SU-DHL-6 (cell line): ENCODE results near the gene ANTXR2.

Source experiments
- H2AFZ ChIP-seq: fragments of 200-600 bp; sonication (generic); 2 replicates; pipeline ENCODE4 v1.6.1; 2014; ENCODE audit warnings: low read depth, mild to moderate bottlenecking, moderate library complexity, mixed read lengths, antibody characterized with exemption, low read length; ENCODE audit not compliant: severe bottlenecking
- H3F3A ChIP-seq: fragments of 200-600 bp; shearing (Covaris generic); 2 replicates; pipeline ENCODE4 v1.6.0; 2016; ENCODE audit warnings: antibody characterized with exemption, mild to moderate bottlenecking; ENCODE audit not compliant: insufficient read depth
- H3K27ac ChIP-seq: fragments of 200-600 bp; sonication (generic); 2 replicates; pipeline ENCODE4 v1.5.1; 2016; ENCODE audit warnings: low read depth, mild to moderate bottlenecking, low read length, moderate library complexity, mixed read lengths
- H3K27me3 ChIP-seq: fragments of 200-600 bp; sonication (generic), shearing (Covaris generic); 2 replicates; pipeline ENCODE4 v1.6.0; 2014; ENCODE audit warnings: mild to moderate bottlenecking, low read length
- H3K36me3 ChIP-seq: fragments of 200-600 bp; sonication (generic); 2 replicates; pipeline ENCODE4 v1.6.1; 2014; ENCODE audit warnings: mild to moderate bottlenecking, low read length, mixed read lengths
- H3K4me2 ChIP-seq: fragments of 300-600, 200-600 bp; shearing (Covaris generic), sonication (generic); 2 replicates; pipeline ENCODE4 v1.6.0; 2014; ENCODE audit warnings: low read length, low read depth, mild to moderate bottlenecking; ENCODE audit not compliant: poor library complexity, severe bottlenecking
- H3K4me3 ChIP-seq: fragments of 200-600 bp; sonication (generic); 2 replicates; pipeline ENCODE4 v1.5.1; 2014; ENCODE audit warnings: antibody characterized with exemption, low read length, mild to moderate bottlenecking, mixed read lengths; ENCODE audit not compliant: insufficient read depth, poor library complexity, severe bottlenecking
- H3K79me2 ChIP-seq: fragments of 200-600 bp; sonication (generic); 2 replicates; pipeline ENCODE4 v1.6.1; 2014; ENCODE audit warnings: mild to moderate bottlenecking, low read length, moderate library complexity; ENCODE audit not compliant: insufficient read depth
- H3K9ac ChIP-seq: fragments of 200-600 bp; sonication (generic); 2 replicates; pipeline ENCODE4 v1.7.0; 2014; ENCODE audit warnings: mild to moderate bottlenecking, low read length
- H3K9me2 ChIP-seq: fragments of 200-600 bp; sonication (generic); replicated peaks from 2 replicates; pipeline ENCODE4 v1.6.1; 2014; ENCODE audit warnings: low read length; ENCODE audit not compliant: insufficient read depth
- H3K9me3 ChIP-seq: fragments of 200-600 bp; sonication (generic); 2 replicates; pipeline ENCODE4 v1.6.1; 2014; ENCODE audit warnings: low read length, mixed read lengths; ENCODE audit not compliant: insufficient read depth
- H4K20me1 ChIP-seq: fragments of 200-600 bp; sonication (generic); 2 replicates; pipeline ENCODE4 v1.6.1; 2014; ENCODE audit warnings: low read depth, mild to moderate bottlenecking, antibody characterized with exemption, low read length, moderate library complexity, mixed read lengths
- CTCF ChIP-seq: fragments of 200-600 bp; sonication (generic); IDR thresholded peaks from one replicate; pipeline ENCODE4 v1.5.1; 2017; ENCODE audit warnings: antibody characterized with exemption, mild to moderate bottlenecking, low read length, moderate library complexity; ENCODE audit not compliant: insufficient read depth, poor library complexity, severe bottlenecking
- EZH2phosphoT487 ChIP-seq: fragments of 200-600 bp; sonication (generic), shearing (Covaris generic); conservative IDR thresholded peaks from 2 replicates; pipeline ENCODE4 v1.6.1; 2018; ENCODE audit warnings: mild to moderate bottlenecking, antibody characterized with exemption, low read length, moderate library complexity, mixed read lengths

ANTXR2 gene

GRCh38 chr4:80079255-80079923, 6.4 kb upstream of the ANTXR2 start:
- no peaks in the 10 kb centered on the region for H3K79me2 ChIP-seq
- no peaks in the 10 kb centered on the region for H3K27me3 ChIP-seq
- no peak overlapping the region for H3K4me2 ChIP-seq
- H4K20me1 ChIP-seq, result no peaks in the 10 kb centered on the region
- H3K9me3 ChIP-seq, result no peaks in the 10 kb centered on the region
- no peak overlapping the region for H2AFZ ChIP-seq
- no peaks in the 10 kb centered on the region for H3K36me3 ChIP-seq
- H3K9me2 ChIP-seq, result no peaks in the 10 kb centered on the region
- TF ChIP-seq EZH2phosphoT487, result no peak
- H3K27ac ChIP-seq, result no peak overlapping the region
- H3K4me3 ChIP-seq, result no peak overlapping the region
- no peaks in the 10 kb centered on the region for H3F3A ChIP-seq
- H3K9ac ChIP-seq, result no peak overlapping the region

- H3K9ac ChIP-seq, result no peak overlapping the region
- H3K36me3 ChIP-seq, result no peaks in the 10 kb centered on the region
- H3K79me2 ChIP-seq, result no peaks in the 10 kb centered on the region
- no peak overlapping the region for H3K4me2 ChIP-seq
- no peaks in the 10 kb centered on the region for H3K27me3 ChIP-seq
- no peak overlapping the region for H2AFZ ChIP-seq
- H3K27ac ChIP-seq, result no peak overlapping the region
- no peak overlapping the region for H3K4me3 ChIP-seq
- no peak for TF ChIP-seq CTCF
- no peak for TF ChIP-seq EZH2phosphoT487
- H3K9me2 ChIP-seq, result no peaks in the 10 kb centered on the region
- H4K20me1 ChIP-seq, result no peaks in the 10 kb centered on the region
- H3F3A ChIP-seq, result peaks cover 4% of the 10 kb centered on the region; the same call in 1 of the 2 replicates
- H3K9me3 ChIP-seq, result no peaks in the 10 kb centered on the region
Observed at GRCh38 chr4:80078346-80079092, 5.5 kb upstream of the ANTXR2 start.

GRCh38 chr4:80077639-80078038, 4.6 kb upstream of the ANTXR2 start:
- no peak overlapping the region for H3K4me2 ChIP-seq
- H3K9me3 ChIP-seq, result no peaks in the 10 kb centered on the region
- no peak overlapping the region for H3K4me3 ChIP-seq
- no peaks in the 10 kb centered on the region for H3K79me2 ChIP-seq
- TF ChIP-seq EZH2phosphoT487 (no peak), CTCF (no peak)
- no peak overlapping the region for H3K27ac ChIP-seq
- H3K9ac ChIP-seq, result no peak overlapping the region
- H3K27me3 ChIP-seq, result no peaks in the 10 kb centered on the region
- H2AFZ ChIP-seq, result no peak overlapping the region
- no peaks in the 10 kb centered on the region for H4K20me1 ChIP-seq
- H3K36me3 ChIP-seq, result no peaks in the 10 kb centered on the region
- peaks cover 4% of the 10 kb centered on the region; the same call in 1 of the 2 replicates for H3F3A ChIP-seq
- H3K9me2 ChIP-seq, result no peaks in the 10 kb centered on the region

GRCh38 chr4:80076681-80077080, 3.7 kb upstream of the ANTXR2 start:
- H4K20me1 ChIP-seq, result no peaks in the 10 kb centered on the region
- H3K36me3 ChIP-seq, result no peaks in the 10 kb centered on the region
- TF ChIP-seq EZH2phosphoT487, result no peak
- TF ChIP-seq CTCF, result no peak
- no peak overlapping the region for H3K4me2 ChIP-seq
- no peak overlapping the region for H3K4me3 ChIP-seq
- H3K9me2 ChIP-seq, result no peaks in the 10 kb centered on the region
- H3F3A ChIP-seq, result peaks cover 4% of the 10 kb centered on the region; the same call in 1 of the 2 replicates
- no peak overlapping the region for H2AFZ ChIP-seq
- H3K27me3 ChIP-seq, result no peaks in the 10 kb centered on the region
- H3K9ac ChIP-seq, result no peak overlapping the region
- no peaks in the 10 kb centered on the region for H3K79me2 ChIP-seq
- H3K27ac ChIP-seq, result no peak overlapping the region
- H3K9me3 ChIP-seq, result no peaks in the 10 kb centered on the region
